Liver (tissue), 3 donors: ENCODE results near the gene CSF3R.

Experiments
- GABPA ChIP-seq, 2 donors: IDR thresholded peaks in 1 of 2; conservative IDR thresholded peaks in 1 of 2; 2 replicates each; pipeline ENCODE4 v1.6.1; 2016; ENCODE audit warnings: antibody characterized with exemption in 2 of 2, mild to moderate bottlenecking in 1 of 2, moderate library complexity in 1 of 2
- JUND ChIP-seq, 2 donors: IDR thresholded peaks; 2 replicates each; pipeline ENCODE4 v1.6.1; 2016; ENCODE audit warnings: antibody characterized with exemption in 2 of 2
- RAD21 ChIP-seq, 2 donors: IDR thresholded peaks; 2 replicates each; pipeline ENCODE4 v1.6.1; 2016; ENCODE audit warnings: antibody characterized with exemption in 2 of 2, mild to moderate bottlenecking in 2 of 2
- REST ChIP-seq: IDR thresholded peaks from 2 replicates; pipeline ENCODE4 v1.6.1; 2016; ENCODE audit warnings: antibody characterized with exemption, mild to moderate bottlenecking
- TAF1 ChIP-seq: conservative IDR thresholded peaks from 2 replicates; pipeline ENCODE4 v1.6.1; 2016; ENCODE audit warnings: antibody characterized with exemption, mild to moderate bottlenecking
- YY1 ChIP-seq: IDR thresholded peaks from 2 replicates; pipeline ENCODE4 v1.6.1; 2016; ENCODE audit warnings: antibody characterized with exemption, mild to moderate bottlenecking
- TF ChIP-seq, protein P1 (sequence below): fragments of 150-350 bp; IDR thresholded peaks from 2 replicates; pipeline ENCODE4 v1.5.1; 2017; ENCODE audit warnings: improper control_type of control experiment, low read depth, low read length; ENCODE audit not compliant: missing input control
- donor health status: healthy.
- donor health status: healthy.

DNA sequence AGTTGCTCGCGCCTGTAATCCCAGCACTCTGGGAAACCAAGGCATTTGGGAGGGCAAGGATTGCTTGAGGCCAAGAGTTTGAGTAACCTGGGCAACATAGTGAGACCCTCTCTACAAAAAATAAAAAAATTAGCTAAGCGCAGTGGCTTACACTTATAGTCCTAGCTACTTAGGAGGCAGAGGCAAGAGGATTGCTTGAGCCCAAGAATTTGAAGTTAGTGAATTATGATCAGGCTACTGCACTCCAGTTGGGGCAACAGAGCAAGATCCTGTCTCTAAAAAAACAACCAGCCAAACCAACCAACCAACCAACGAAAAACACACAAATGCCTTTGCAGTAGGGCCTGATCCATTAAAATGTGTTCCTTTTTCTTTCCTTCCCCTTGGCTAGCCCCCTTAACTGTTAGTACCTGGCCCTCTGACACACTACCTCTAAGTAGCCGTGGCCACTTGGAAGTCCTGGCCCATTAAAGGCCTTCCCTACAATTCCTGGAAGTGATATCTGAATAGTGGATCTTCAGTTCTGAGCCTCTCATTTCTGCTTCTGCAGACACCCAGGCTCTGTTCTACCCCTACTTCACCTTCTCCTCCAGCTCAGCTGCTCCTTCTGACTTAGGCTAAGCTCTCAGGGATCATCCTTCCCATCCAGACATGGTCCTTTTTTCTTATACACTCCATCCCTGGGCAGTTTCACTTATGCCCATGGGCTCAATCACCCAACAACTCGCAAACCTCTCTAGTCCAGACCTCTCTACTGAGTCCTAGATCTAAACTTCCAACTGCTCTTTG lies 28.9 kb downstream of the CSF3R start:
- TF ChIP-seq GABPA (IDR thresholded peaks at IDR 0.05 in 1 of 2, conservative IDR thresholded peaks at IDR 0.05 in 1 of 2) (no peak), JUND (IDR thresholded peaks at IDR 0.05) (no peak), REST (no peak), TAF1 (no peak), YY1 (no peak), RAD21 (IDR thresholded peaks at IDR 0.05) (no peak)
- TF ChIP-seq, protein P1, sequence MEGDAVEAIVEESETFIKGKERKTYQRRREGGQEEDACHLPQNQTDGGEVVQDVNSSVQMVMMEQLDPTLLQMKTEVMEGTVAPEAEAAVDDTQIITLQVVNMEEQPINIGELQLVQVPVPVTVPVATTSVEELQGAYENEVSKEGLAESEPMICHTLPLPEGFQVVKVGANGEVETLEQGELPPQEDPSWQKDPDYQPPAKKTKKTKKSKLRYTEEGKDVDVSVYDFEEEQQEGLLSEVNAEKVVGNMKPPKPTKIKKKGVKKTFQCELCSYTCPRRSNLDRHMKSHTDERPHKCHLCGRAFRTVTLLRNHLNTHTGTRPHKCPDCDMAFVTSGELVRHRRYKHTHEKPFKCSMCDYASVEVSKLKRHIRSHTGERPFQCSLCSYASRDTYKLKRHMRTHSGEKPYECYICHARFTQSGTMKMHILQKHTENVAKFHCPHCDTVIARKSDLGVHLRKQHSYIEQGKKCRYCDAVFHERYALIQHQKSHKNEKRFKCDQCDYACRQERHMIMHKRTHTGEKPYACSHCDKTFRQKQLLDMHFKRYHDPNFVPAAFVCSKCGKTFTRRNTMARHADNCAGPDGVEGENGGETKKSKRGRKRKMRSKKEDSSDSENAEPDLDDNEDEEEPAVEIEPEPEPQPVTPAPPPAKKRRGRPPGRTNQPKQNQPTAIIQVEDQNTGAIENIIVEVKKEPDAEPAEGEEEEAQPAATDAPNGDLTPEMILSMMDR = no peak
